GM18508 (cell line): ENCODE measurements around the gene EHBP1L1.
"Not testable (repeated sequence)": the region's sequence is repeated elsewhere in the genome, so short reads cannot be mapped to it uniquely, and the experiment has no call there.

ENCODE experiments used
- ATAC-seq: cut with Tn5 transposase; IDR thresholded peaks from one replicate; pipeline ENCODE4 v1.9.1; 2021; ENCODE audit warnings: moderate number of reproducible peaks; ENCODE audit not compliant: insufficient read depth, unreplicated experiment

Gene EHBP1L1

GRCh38 chr11:65625628-65626342 is 49.9 kb downstream of the EHBP1L1 start:
- ATAC-seq: no peak

GRCh38 chr11:65627202-65627601 is 51.3 kb downstream of the EHBP1L1 start:
- no peak for ATAC-seq

- ATAC-seq: no peak
Measured at GRCh38 chr11:65629579-65629978, 53.7 kb downstream of the EHBP1L1 start.

GRCh38 chr11:65630215-65630614 is 54.4 kb downstream of the EHBP1L1 start:
- ATAC-seq: no peak

- no peak for ATAC-seq
Measured at GRCh38 chr11:65633390-65634108, 57.7 kb downstream of the EHBP1L1 start.

GRCh38 chr11:65634109-65634436 is 58.2 kb downstream of the EHBP1L1 start:
- no peak for ATAC-seq

- ATAC-seq: no peak
Measured at GRCh38 chr11:65634440-65634839, 58.6 kb downstream of the EHBP1L1 start.

GRCh38 chr11:65634905-65635731 is 59.3 kb downstream of the EHBP1L1 start:
- ATAC-seq: no peak

GRCh38 chr11:65636108-65637031 is 60.5 kb downstream of the EHBP1L1 start:
- ATAC-seq: no peak

- ATAC-seq: no peak
Measured at GRCh38 chr11:65637032-65637557, 61.2 kb downstream of the EHBP1L1 start.

GRCh38 chr11:65637794-65638419 is 62.1 kb downstream of the EHBP1L1 start, which contains the start of gene SIPA1:
Gene SIPA1, plus strand, starts transcription at chr11:65638101. Its CDS starts 2,821 bp downstream, at chr11:65640922.
- ATAC-seq: no peak

- not testable (repeated sequence) for ATAC-seq
Measured at GRCh38 chr11:65639228-65639597, 63.4 kb downstream of the EHBP1L1 start.

- no peak for ATAC-seq
Measured at GRCh38 chr11:65639623-65640482, 64.0 kb downstream of the EHBP1L1 start.

GRCh38 chr11:65640483-65641296 is 64.8 kb downstream of the EHBP1L1 start:
- no peak for ATAC-seq

GRCh38 chr11:65641297-65642013 is 65.6 kb downstream of the EHBP1L1 start:
- no peak for ATAC-seq
